ENCODE data around the gene MLX. TPM values are rescaled to one million over a fixed set of nuclear protein-coding genes. Genes with fewer than 3 reads are reported as not detected.

MLX gene
- total and polyA plus RNA-seq, 2 donors (not counting 1 experiment from before 2014, with no cell fraction given) = 62.4 to 66.6 TPM

DNA sequence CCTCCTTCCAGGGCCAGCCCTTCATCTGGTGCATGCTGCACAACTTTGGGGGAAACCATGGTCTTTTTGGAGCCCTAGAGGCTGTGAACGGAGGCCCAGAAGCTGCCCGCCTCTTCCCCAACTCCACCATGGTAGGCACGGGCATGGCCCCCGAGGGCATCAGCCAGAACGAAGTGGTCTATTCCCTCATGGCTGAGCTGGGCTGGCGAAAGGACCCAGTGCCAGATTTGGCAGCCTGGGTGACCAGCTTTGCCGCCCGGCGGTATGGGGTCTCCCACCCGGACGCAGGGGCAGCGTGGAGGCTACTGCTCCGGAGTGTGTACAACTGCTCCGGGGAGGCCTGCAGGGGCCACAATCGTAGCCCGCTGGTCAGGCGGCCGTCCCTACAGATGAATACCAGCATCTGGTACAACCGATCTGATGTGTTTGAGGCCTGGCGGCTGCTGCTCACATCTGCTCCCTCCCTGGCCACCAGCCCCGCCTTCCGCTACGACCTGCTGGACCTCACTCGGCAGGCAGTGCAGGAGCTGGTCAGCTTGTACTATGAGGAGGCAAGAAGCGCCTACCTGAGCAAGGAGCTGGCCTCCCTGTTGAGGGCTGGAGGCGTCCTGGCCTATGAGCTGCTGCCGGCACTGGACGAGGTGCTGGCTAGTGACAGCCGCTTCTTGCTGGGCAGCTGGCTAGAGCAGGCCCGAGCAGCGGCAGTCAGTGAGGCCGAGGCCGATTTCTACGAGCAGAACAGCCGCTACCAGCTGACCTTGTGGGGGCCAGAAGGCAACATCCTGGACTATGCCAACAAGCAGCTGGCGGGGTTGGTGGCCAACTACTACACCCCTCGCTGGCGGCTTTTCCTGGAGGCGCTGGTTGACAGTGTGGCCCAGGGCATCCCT, 23.5 kb upstream of the MLX start:
- no peaks in the 10 kb centered on the region for H3K9me3 ChIP-seq (ENCODE audit: control extremely low read depth in 1 of 3, control insufficient read depth in 2 of 3, insufficient read depth in 1 of 3, low read length in 2 of 3)
- no peak for TF ChIP-seq EZH2 (IDR thresholded peaks at IDR 0.05; ENCODE audit: borderline replicate concordance, insufficient read depth, low read depth, low read length, poor library complexity, severe bottlenecking)
- TF ChIP-seq CTCF (IDR thresholded peaks at IDR 0.05) = no peak
- intact Hi-C loops (cut with micrococcal nuclease) = no loop called here
- ATAC-seq (ENCODE audit: low read depth) (no peak), DNase-seq (no peak)
- peaks cover 11% of the 10 kb centered on the region for H4K20me1 ChIP-seq (ENCODE audit: control insufficient read depth, insufficient read depth, low read length, poor library complexity, severe bottlenecking)
- Mint-ChIP-seq H3K27ac (no peak overlapping the region), H3K4me1 (peaks cover 10% of the 10 kb centered on the region), H3K27me3 (no peaks in the 10 kb centered on the region), H3K9me3 (ENCODE audit: insufficient read depth) (no peaks in the 10 kb centered on the region), H3K4me3 (no peak overlapping the region)
- 97% methylated on average over 39 of the region's 39 CpGs for WGBS (ENCODE audit: insufficient coverage)
- CTCF ChIA-PET = interaction anchor here (1.6 kb wide), 1 partner anchor 26 kb away, joined by 6 read pairs; no protein-coding TSS in a partner anchor
- H3K9ac ChIP-seq (ENCODE audit: low read length) = no peak overlapping the region
- H2AFZ ChIP-seq (ENCODE audit: insufficient read depth, low read depth, low read length, poor library complexity, severe bottlenecking) = no peak overlapping the region
- no peaks in the 10 kb centered on the region for H3K27me3 ChIP-seq (replicated peaks in 1 of 4; ENCODE audit: control extremely low read depth in 1 of 4, control insufficient read depth in 3 of 4, insufficient read depth in 4 of 4, low read length in 3 of 4)
- peaks cover 5 to 7% of the 10 kb centered on the region in 2 donors for H3K4me1 ChIP-seq (ENCODE audit: control insufficient read depth in 2 of 2, insufficient read depth in 2 of 2, low read length in 2 of 2)
- H3K36me3 ChIP-seq (replicated peaks in 1 of 2; ENCODE audit: control extremely low read depth in 1 of 2, control insufficient read depth in 1 of 2, extremely low read depth in 1 of 2, insufficient read depth in 2 of 2, low read length in 1 of 2) = peaks cover 0 to 22% of the 10 kb centered on the region in 2 experiments
- H3K79me2 ChIP-seq (ENCODE audit: control insufficient read depth, insufficient read depth, low read length) = peaks cover 2% of the 10 kb centered on the region
- POLR2A ChIA-PET = no interaction called here
- no peak overlapping the region for H3K4me2 ChIP-seq (replicated peaks; ENCODE audit: low read depth, low read length, poor library complexity, severe bottlenecking)
- no peak overlapping the region for H3K27ac ChIP-seq (ENCODE audit: low read length in 2 of 2)
- H3K4me3 ChIP-seq (ENCODE audit: control extremely low read depth in 1 of 5, extremely low read depth in 1 of 5, insufficient read depth in 1 of 5, low read depth in 2 of 5, low read length in 4 of 5) = no peak overlapping the region

- Mint-ChIP-seq H3K27ac (no peak overlapping the region), H3K4me1 (peaks cover 13% of the 10 kb centered on the region), H3K9me3 (ENCODE audit: insufficient read depth) (no peaks in the 10 kb centered on the region), H3K27me3 (no peaks in the 10 kb centered on the region), H3K4me3 (no peak overlapping the region)
- H3K4me3 ChIP-seq (ENCODE audit: control extremely low read depth in 1 of 5, extremely low read depth in 1 of 5, insufficient read depth in 1 of 5, low read depth in 2 of 5, low read length in 4 of 5) = no peak overlapping the region
- H4K20me1 ChIP-seq (ENCODE audit: control insufficient read depth, insufficient read depth, low read length, poor library complexity, severe bottlenecking) = peaks cover 10% of the 10 kb centered on the region
- H3K27me3 ChIP-seq (replicated peaks in 1 of 4; ENCODE audit: control extremely low read depth in 1 of 4, control insufficient read depth in 3 of 4, insufficient read depth in 4 of 4, low read length in 3 of 4) = no peaks in the 10 kb centered on the region
- ATAC-seq (ENCODE audit: low read depth) (no peak), DNase-seq (no peak)
- intact Hi-C loops (cut with micrococcal nuclease) = no loop called here
- POLR2A ChIA-PET = interaction anchor here (0.6 kb wide), 1 partner anchor 119 kb away, joined by 3 read pairs; no protein-coding TSS in a partner anchor
- no peak overlapping the region for H3K27ac ChIP-seq (ENCODE audit: low read length in 2 of 2)
- no peak overlapping the region for H3K4me2 ChIP-seq (replicated peaks; ENCODE audit: low read depth, low read length, poor library complexity, severe bottlenecking)
- WGBS (ENCODE audit: insufficient coverage) = 77% methylated on average over 5 of the region's 8 CpGs
- H3K79me2 ChIP-seq (ENCODE audit: control insufficient read depth, insufficient read depth, low read length) = no peaks in the 10 kb centered on the region
- peaks cover 0 to 13% of the 10 kb centered on the region in 2 experiments for H3K36me3 ChIP-seq (replicated peaks in 1 of 2; ENCODE audit: control extremely low read depth in 1 of 2, control insufficient read depth in 1 of 2, extremely low read depth in 1 of 2, insufficient read depth in 2 of 2, low read length in 1 of 2)
- no peak for TF ChIP-seq CTCF (IDR thresholded peaks at IDR 0.05)
- no peak for TF ChIP-seq EZH2 (IDR thresholded peaks at IDR 0.05; ENCODE audit: borderline replicate concordance, insufficient read depth, low read depth, low read length, poor library complexity, severe bottlenecking)
- no peaks in the 10 kb centered on the region for H3K9me3 ChIP-seq (ENCODE audit: control extremely low read depth in 1 of 3, control insufficient read depth in 2 of 3, insufficient read depth in 1 of 3, low read length in 2 of 3)
- no peak overlapping the region for H2AFZ ChIP-seq (ENCODE audit: insufficient read depth, low read depth, low read length, poor library complexity, severe bottlenecking)
- H3K4me1 ChIP-seq (ENCODE audit: control insufficient read depth in 2 of 2, insufficient read depth in 2 of 2, low read length in 2 of 2) = peaks cover 10 to 16% of the 10 kb centered on the region in 2 donors
- CTCF ChIA-PET = interaction anchor here (1.1 kb wide), 1 partner anchor 11 kb away, joined by 3 read pairs; no protein-coding TSS in a partner anchor
- no peak overlapping the region for H3K9ac ChIP-seq (ENCODE audit: low read length)
Measured at GRCh38 chr17:42544874-42545283, 22.0 kb upstream of the MLX start.
